ENCODE data around the gene APBA2. TPM values are rescaled to one million over a fixed set of nuclear protein-coding genes. Genes with fewer than 3 reads are reported as not detected.

Gene APBA2
- polyA plus RNA-seq, 1 donor (not counting 4 experiments of a cell fraction or from before 2014, with no cell fraction given): 5.5 TPM

DNA sequence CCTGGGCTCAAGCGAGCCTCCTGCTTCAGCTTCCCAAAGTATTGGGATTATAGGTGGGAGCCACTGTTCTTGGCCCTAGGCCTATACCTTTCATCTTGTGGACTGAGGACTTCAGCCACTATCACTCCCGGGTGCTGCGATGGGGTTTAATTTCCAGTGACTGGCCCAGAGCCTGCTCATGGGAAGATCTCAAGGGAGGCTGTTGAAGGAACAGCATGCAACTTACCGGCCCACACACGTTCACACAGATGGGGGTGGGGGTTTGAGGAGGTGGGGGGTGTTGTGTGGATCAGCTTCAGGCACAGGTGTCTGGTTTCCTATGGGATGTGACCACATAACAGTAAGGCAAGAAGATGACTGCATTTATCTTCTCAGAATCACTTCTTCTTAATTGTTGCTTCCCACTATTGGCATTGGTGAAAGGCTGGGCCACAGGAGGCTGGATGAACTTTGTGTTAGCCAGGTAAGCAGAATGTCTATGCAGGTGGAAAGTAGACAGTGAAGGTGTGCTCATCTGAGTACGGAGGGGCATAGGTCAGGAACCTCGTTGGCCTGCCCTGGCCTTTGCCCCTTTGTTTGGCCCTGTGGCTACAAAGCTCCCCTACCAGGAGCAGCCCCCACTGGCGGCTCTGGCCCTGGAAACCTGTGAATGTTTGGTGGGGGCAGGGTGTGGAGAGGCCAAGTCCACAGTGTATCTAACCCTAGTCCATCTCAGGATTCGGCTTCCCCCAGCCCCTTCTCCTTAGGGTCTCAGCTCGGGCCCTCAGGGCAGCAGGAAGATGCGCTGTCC lies 1.4 kb upstream of the APBA2 start:
- no peak overlapping the region for H3K4me2 ChIP-seq (ENCODE audit: control insufficient read depth, extremely low read depth, insufficient read depth, low read depth, low read length)
- no peak overlapping the region for H2AFZ ChIP-seq (ENCODE audit: control insufficient read depth, low read length)
- H3K4me3 ChIP-seq (ENCODE audit: control insufficient read depth in 2 of 3, extremely low read depth in 1 of 3, insufficient read depth in 2 of 3, low read depth in 1 of 3, low read length in 3 of 3): no peak overlapping the region
- H3K36me3 ChIP-seq (ENCODE audit: control insufficient read depth in 2 of 2, extremely low read depth in 1 of 2, insufficient read depth in 2 of 2, low read length in 2 of 2): no peaks in the 10 kb centered on the region
- H4K20me1 ChIP-seq (ENCODE audit: control insufficient read depth, extremely low read depth, insufficient read depth, low read length): no peaks in the 10 kb centered on the region
- DNase-seq (ENCODE audit: low read depth, low spot score) (no peak), FAIRE-seq (no peak)
- H3K27me3 ChIP-seq (ENCODE audit: control insufficient read depth, extremely low read depth, insufficient read depth, low read length): peaks cover 22% of the 10 kb centered on the region
- dilution Hi-C loops (cut with MboI; ENCODE audit: extremely low pct_ligation_motif_present, low sequenced_read_pairs): no loop called here
- no peak overlapping the region for H3K27ac ChIP-seq (ENCODE audit: control insufficient read depth, insufficient read depth, low read length)
- H3K9me3 ChIP-seq (ENCODE audit: control insufficient read depth, low read depth, low read length): no peaks in the 10 kb centered on the region
- H3K9ac ChIP-seq (ENCODE audit: control insufficient read depth, extremely low read depth, insufficient read depth, low read length): no peak overlapping the region
- no peaks in the 10 kb centered on the region for H3K9me1 ChIP-seq (ENCODE audit: control insufficient read depth, extremely low read depth, insufficient read depth, low read length)
- H3K4me1 ChIP-seq (ENCODE audit: control insufficient read depth, extremely low read depth, insufficient read depth, low read length): no peaks in the 10 kb centered on the region
- no peaks in the 10 kb centered on the region for H3K79me2 ChIP-seq (ENCODE audit: control insufficient read depth, insufficient read depth, low read length)
- TF ChIP-seq CTCF (optimal IDR thresholded peaks at IDR 0.05 in 1 of 3, IDR thresholded peaks at IDR 0.05 in 1 of 3, conservative IDR thresholded peaks at IDR 0.05 in 1 of 3; ENCODE audit: extremely low read depth in 1 of 3, insufficient read depth in 2 of 3, low read length in 3 of 3): no peak
- TF ChIP-seq EZH2 (IDR thresholded peaks at IDR 0.05; ENCODE audit: low read length): no peak

GRCh38 chr15:28885128-28885629 lies 595 bp upstream of the APBA2 start:
- H2AFZ ChIP-seq (ENCODE audit: control insufficient read depth, low read length): peak overlapping the region; percentile 53
- H3K9me1 ChIP-seq (ENCODE audit: control insufficient read depth, extremely low read depth, insufficient read depth, low read length): no peaks in the 10 kb centered on the region
- H3K36me3 ChIP-seq (ENCODE audit: control insufficient read depth in 2 of 2, extremely low read depth in 1 of 2, insufficient read depth in 2 of 2, low read length in 2 of 2): no peaks in the 10 kb centered on the region
- no peak for FAIRE-seq
- H4K20me1 ChIP-seq (ENCODE audit: control insufficient read depth, extremely low read depth, insufficient read depth, low read length): no peaks in the 10 kb centered on the region
- no peaks in the 10 kb centered on the region for H3K4me1 ChIP-seq (ENCODE audit: control insufficient read depth, extremely low read depth, insufficient read depth, low read length)
- H3K9ac ChIP-seq (ENCODE audit: control insufficient read depth, extremely low read depth, insufficient read depth, low read length): peak overlapping the region; percentile 41
- peaks cover 22% of the 10 kb centered on the region for H3K27me3 ChIP-seq (ENCODE audit: control insufficient read depth, extremely low read depth, insufficient read depth, low read length)
- no peaks in the 10 kb centered on the region for H3K79me2 ChIP-seq (ENCODE audit: control insufficient read depth, insufficient read depth, low read length)
- peak overlapping the region; percentile 58 for H3K4me2 ChIP-seq (ENCODE audit: control insufficient read depth, extremely low read depth, insufficient read depth, low read depth, low read length)
- peak overlapping the region in 2 of 3 experiments; percentile 23 to 52 for H3K4me3 ChIP-seq (ENCODE audit: control insufficient read depth in 2 of 3, extremely low read depth in 1 of 3, insufficient read depth in 2 of 3, low read depth in 1 of 3, low read length in 3 of 3)
- no peaks in the 10 kb centered on the region for H3K9me3 ChIP-seq (ENCODE audit: control insufficient read depth, low read depth, low read length)
- no peak for DNase-seq (ENCODE audit: low read depth, low spot score)
- TF ChIP-seq EZH2 (IDR thresholded peaks at IDR 0.05; ENCODE audit: low read length) (no peak), CTCF (optimal IDR thresholded peaks at IDR 0.05 in 1 of 3, IDR thresholded peaks at IDR 0.05 in 1 of 3, conservative IDR thresholded peaks at IDR 0.05 in 1 of 3; ENCODE audit: extremely low read depth in 1 of 3, insufficient read depth in 2 of 3, low read length in 3 of 3) (no peak)
- dilution Hi-C loops (cut with MboI; ENCODE audit: extremely low pct_ligation_motif_present, low sequenced_read_pairs): no loop called here
- H3K27ac ChIP-seq (ENCODE audit: control insufficient read depth, insufficient read depth, low read length): no peak overlapping the region
